ENCODE measurements around the gene KCNG2. TPM values are rescaled to one million over a fixed set of nuclear protein-coding genes. Genes with fewer than 3 reads are reported as not detected.

Gene KCNG2
- polyA plus RNA-seq, 1 of the 3 experiments (the other 2 are of a cell fraction), result not detected

- H3K4me1 ChIP-seq (ENCODE audit: control insufficient read depth in 1 of 2, insufficient read depth in 2 of 2, low read depth in 1 of 2, low read length in 1 of 2), result no peaks in the 10 kb centered on the region
- H3K79me2 ChIP-seq (ENCODE audit: insufficient read depth), result no peaks in the 10 kb centered on the region
- H3K36me3 ChIP-seq (replicated peaks in 1 of 2; ENCODE audit: control insufficient read depth in 1 of 2, insufficient read depth in 2 of 2, low read length in 1 of 2), result no peaks in the 10 kb centered on the region
- H3K4me3 ChIP-seq (ENCODE audit: low read depth in 2 of 2, low read length in 1 of 2), result no peak overlapping the region
- no peaks in the 10 kb centered on the region for H4K20me1 ChIP-seq (ENCODE audit: insufficient read depth)
- H3K27me3 ChIP-seq (ENCODE audit: insufficient read depth), result peaks cover 43% of the 10 kb centered on the region; the same call in 1 of the 2 replicates
- CTCF ChIA-PET, result interaction anchor here (0.7 kb wide), 1 partner anchor 99 kb away, joined by 3 read pairs; no protein-coding TSS in a partner anchor
- TF ChIP-seq RXRA (IDR thresholded peaks at IDR 0.05; ENCODE audit: borderline replicate concordance, low read depth), result no peak
- no peak for TF ChIP-seq RCOR1 (IDR thresholded peaks at IDR 0.05; ENCODE audit: low read length)
- no peak for TF ChIP-seq TCF12 (IDR thresholded peaks at IDR 0.05)
- no peak for TF ChIP-seq REST (IDR thresholded peaks at IDR 0.05; ENCODE audit: low read depth, low read length)
- TF ChIP-seq CHD2 (IDR thresholded peaks at IDR 0.05; ENCODE audit: low read length, partially characterized antibody), result no peak
- TF ChIP-seq FOSL2 (IDR thresholded peaks at IDR 0.05; ENCODE audit: borderline replicate concordance, low read depth), result no peak
- no peak for DNase-seq
- WGBS (ENCODE audit: low lambda C conversion rate), result 18% methylated on average over 9 of the region's 32 CpGs
- no peak overlapping the region for H3K4me2 ChIP-seq
- H3F3A ChIP-seq (replicated peaks; ENCODE audit: insufficient read depth), result no peaks in the 10 kb centered on the region
- POLR2A ChIA-PET, result interaction anchor here (0.6 kb wide), 1 partner anchor 13 kb away, joined by 3 read pairs; no protein-coding TSS in a partner anchor
- H3K9ac ChIP-seq, result no peak overlapping the region
- H2AFZ ChIP-seq (ENCODE audit: low read depth), result no peak overlapping the region
- H3K9me2 ChIP-seq, result no peaks in the 10 kb centered on the region
- no peak overlapping the region for H3K27ac ChIP-seq (ENCODE audit: low read depth in 2 of 2, low read length in 1 of 2)
- H3K9me3 ChIP-seq, result no peaks in the 10 kb centered on the region
Measured at GRCh38 chr18:79869591-79870300, 72.0 kb downstream of the KCNG2 start.

GRCh38 chr18:79870301-79871025 lies 72.7 kb downstream of the KCNG2 start:
- no peak overlapping the region for H2AFZ ChIP-seq (ENCODE audit: low read depth)
- H3K9me2 ChIP-seq, result no peaks in the 10 kb centered on the region
- ChIA-PET CTCF (no interaction called here), POLR2A (interaction anchor here (0.6 kb wide), 1 partner anchor 13 kb away, joined by 3 read pairs; no protein-coding TSS in a partner anchor)
- no peak for TF ChIP-seq NRF1 (IDR thresholded peaks at IDR 0.05; ENCODE audit: low read depth, low read length)
- no peak for TF ChIP-seq TAF1 (IDR thresholded peaks at IDR 0.05; ENCODE audit: borderline replicate concordance, low read depth, low read length)
- no peak for TF ChIP-seq ZBTB33 (IDR thresholded peaks at IDR 0.05; ENCODE audit: borderline replicate concordance, low read depth)
- TF ChIP-seq USF1 (IDR thresholded peaks at IDR 0.05; ENCODE audit: borderline replicate concordance, low read depth), result no peak
- TF ChIP-seq RAD21 (IDR thresholded peaks at IDR 0.05; ENCODE audit: low read length), result no peak
- TF ChIP-seq TEAD4 (IDR thresholded peaks at IDR 0.05; ENCODE audit: borderline replicate concordance, insufficient read depth), result no peak
- TF ChIP-seq YY1 (IDR thresholded peaks at IDR 0.05; ENCODE audit: low read depth), result no peak
- TF ChIP-seq RFX5 (IDR thresholded peaks at IDR 0.05; ENCODE audit: low read length), result no peak
- no peaks in the 10 kb centered on the region for H3F3A ChIP-seq (replicated peaks; ENCODE audit: insufficient read depth)
- no peaks in the 10 kb centered on the region for H3K4me1 ChIP-seq (ENCODE audit: control insufficient read depth in 1 of 2, insufficient read depth in 2 of 2, low read depth in 1 of 2, low read length in 1 of 2)
- H3K4me3 ChIP-seq (ENCODE audit: low read depth in 2 of 2, low read length in 1 of 2), result no peak overlapping the region
- H4K20me1 ChIP-seq (ENCODE audit: insufficient read depth), result no peaks in the 10 kb centered on the region
- WGBS (ENCODE audit: low lambda C conversion rate), result 16% methylated on average over 13 of the region's 19 CpGs
- no peak overlapping the region for H3K4me2 ChIP-seq
- H3K27ac ChIP-seq (ENCODE audit: low read depth in 2 of 2, low read length in 1 of 2), result no peak overlapping the region
- peaks cover 49% of the 10 kb centered on the region for H3K27me3 ChIP-seq (ENCODE audit: insufficient read depth)
- no peaks in the 10 kb centered on the region for H3K79me2 ChIP-seq (ENCODE audit: insufficient read depth)
- no peak overlapping the region for H3K9ac ChIP-seq
- DNase-seq, result peak; percentile 41
- H3K36me3 ChIP-seq (replicated peaks in 1 of 2; ENCODE audit: control insufficient read depth in 1 of 2, insufficient read depth in 2 of 2, low read length in 1 of 2), result no peaks in the 10 kb centered on the region
- H3K9me3 ChIP-seq, result no peaks in the 10 kb centered on the region

Data from SK-N-SH (cell line).